PC-3 (cell line): Measurements from ENCODE around the gene GRIN2A. TPM values are rescaled to one million over a fixed set of nuclear protein-coding genes. Genes with fewer than 3 reads are reported as not detected.

Source experiments
- ATAC-seq: fragments of 200-7000 bp; cut with Tn5 transposase; 2 replicates; pipeline ENCODE4 v1.9.1; 2020; ENCODE audit warnings: mild to moderate bottlenecking, moderate library complexity
- BruUV-seq: library from RNA; stranded (reverse); fragments of 400-500 nt; replicated peaks from 2 replicates; lab custom pipeline; 2021; lab: Mats Ljungman, UMichigan
- CTCF ChIA-PET: fragments of 300-600 bp; sonication (Branson Sonifier 250); formaldehyde crosslinking; loops from one replicate; lab custom pipeline; 2022; ENCODE audit warnings: antibody characterized with exemption; lab: Charles Lee
- POLR2A ChIA-PET: fragments of 300-600 bp; sonication (Branson Sonifier 250); formaldehyde crosslinking; loops from one replicate; lab custom pipeline; 2022; ENCODE audit warnings: antibody characterized with exemption; ENCODE audit not compliant: unreplicated experiment; lab: Charles Lee
- DNase-seq: peaks from one replicate; pipeline ENCODE4 v3.0.0-alpha.2; 2015
- H2AFZ ChIP-seq: fragments of 300-600 bp; sonication (generic); 2 replicates; pipeline ENCODE4 v1.6.0; 2016; ENCODE audit warnings: antibody characterized with exemption, low read length
- H3F3A ChIP-seq: fragments of 300-600 bp; sonication (generic); one replicate; pipeline ENCODE4 v1.6.0; 2017; ENCODE audit warnings: antibody characterized with exemption, low read length, control low read depth, mild to moderate bottlenecking; ENCODE audit not compliant: unreplicated experiment
- H3K27ac ChIP-seq: fragments of 300-600 bp; sonication (generic); 2 replicates; pipeline ENCODE4 v1.5.1; 2016; ENCODE audit warnings: mild to moderate bottlenecking, low read length
- H3K27me3 ChIP-seq: fragments of 300-600 bp; sonication (generic); 2 replicates; pipeline ENCODE4 v1.6.1; 2016; ENCODE audit warnings: low read length, mixed read lengths
- H3K36me3 ChIP-seq: fragments of 300-600 bp; sonication (generic); 2 replicates; pipeline ENCODE4 v1.6.1; 2016; ENCODE audit warnings: low read depth, mixed run types, low read length, mixed read lengths
- H3K4me1 ChIP-seq: fragments of 300-600 bp; sonication (generic); 2 replicates; pipeline ENCODE4 v1.5.1; 2016; ENCODE audit warnings: low read length; ENCODE audit not compliant: insufficient read depth
- H3K4me2 ChIP-seq: fragments of 300-600 bp; sonication (generic); 2 replicates; pipeline ENCODE4 v1.6.0; 2016; ENCODE audit warnings: low read length
- H3K4me3 ChIP-seq: fragments of 300-600 bp; sonication (generic); 2 replicates; pipeline ENCODE4 v1.5.1; 2016; ENCODE audit warnings: mild to moderate bottlenecking, low read length, mixed read lengths
- H3K79me2 ChIP-seq: fragments of 300-600 bp; sonication (generic); 2 replicates; pipeline ENCODE4 v1.6.1; 2017; ENCODE audit warnings: low read length, mixed read lengths
- H3K9ac ChIP-seq: fragments of 300-600 bp; sonication (generic); 2 replicates; pipeline ENCODE4 v1.6.0; 2016; ENCODE audit warnings: mild to moderate bottlenecking, low read length
- H3K9me2 ChIP-seq: fragments of 300-600 bp; sonication (generic); replicated peaks from 2 replicates; pipeline ENCODE4 v1.6.1; 2016; ENCODE audit warnings: mixed run types, low read length, mixed read lengths
- H3K9me3 ChIP-seq: fragments of 300-600 bp; sonication (generic); 2 replicates; pipeline ENCODE4 v1.6.1; 2016; ENCODE audit warnings: low read length, mixed read lengths
- H4K20me1 ChIP-seq: fragments of 300-600 bp; sonication (generic); 2 replicates; pipeline ENCODE4 v1.6.1; 2016; ENCODE audit warnings: low read length, mixed read lengths
- CTCF ChIP-seq: fragments of 300-600 bp; sonication (generic); conservative IDR thresholded peaks from 2 replicates; pipeline ENCODE4 v1.5.1; 2017; ENCODE audit warnings: antibody characterized with exemption, low read depth, mild to moderate bottlenecking, low read length
- EZH2 ChIP-seq: fragments of 300-600 bp; sonication (generic); IDR thresholded peaks from one replicate; pipeline ENCODE4 v1.6.1; 2017; ENCODE audit warnings: antibody characterized with exemption, mild to moderate bottlenecking, low read length; ENCODE audit not compliant: unreplicated experiment
- EZH2phosphoT487 ChIP-seq: fragments of 300-600 bp; sonication (generic); IDR thresholded peaks from 2 replicates; pipeline ENCODE4 v1.6.1; 2018; ENCODE audit warnings: mild to moderate bottlenecking, antibody characterized with exemption, low read length, borderline replicate concordance
- intact Hi-C: fragments of 100-400 bp; cut with micrococcal nuclease; formaldehyde crosslinking; loops from 2 replicates; pipeline ENCODE4 v1.9.0; 2023
- total RNA-seq: library from RNA; depleted of rRNA; stranded (reverse); fragments of >200 nt; gene quantifications from 2 replicates; pipeline ENCODE4 v1.2.3, GENCODE V29; 2014

The GRIN2A gene
- total RNA-seq, 1 experiment from 2014 or later = 0.04 TPM

- ChIA-PET POLR2A (no interaction called here), CTCF (no interaction called here)
- no peak overlapping the region for H2AFZ ChIP-seq
- H3F3A ChIP-seq = no peaks in the 10 kb centered on the region
- H3K4me2 ChIP-seq = no peak overlapping the region
- no peaks in the 10 kb centered on the region for H3K4me1 ChIP-seq
- no peak overlapping the region for H3K9ac ChIP-seq
- no peak for ATAC-seq
- no peak for DNase-seq
- H4K20me1 ChIP-seq = no peaks in the 10 kb centered on the region
- H3K27me3 ChIP-seq = no peaks in the 10 kb centered on the region
- no peaks in the 10 kb centered on the region for H3K36me3 ChIP-seq
- no peak for TF ChIP-seq EZH2
- no peak for TF ChIP-seq EZH2phosphoT487
- no peak for TF ChIP-seq CTCF
- intact Hi-C loops = no loop called here
- H3K9me3 ChIP-seq = no peaks in the 10 kb centered on the region
- no peak overlapping the region for H3K27ac ChIP-seq
- H3K9me2 ChIP-seq = no peaks in the 10 kb centered on the region
- H3K4me3 ChIP-seq = no peak overlapping the region
- no TSS peak for BruUV-seq
- H3K79me2 ChIP-seq = no peaks in the 10 kb centered on the region
These were observed 236.1 kb downstream of the GRIN2A start for GRCh38 chr16:9946022-9946720.

GRCh38 chr16:9943121-9943520 is 239.1 kb downstream of the GRIN2A start:
- Histone ChIP-seq H3F3A (no peaks in the 10 kb centered on the region), H3K4me2 (no peak overlapping the region), H3K4me3 (no peak overlapping the region), H4K20me1 (no peaks in the 10 kb centered on the region), H3K9me3 (no peaks in the 10 kb centered on the region), H3K4me1 (no peaks in the 10 kb centered on the region), H2AFZ (no peak overlapping the region), H3K9ac (no peak overlapping the region), H3K27ac (no peak overlapping the region), H3K9me2 (no peaks in the 10 kb centered on the region), H3K27me3 (peaks cover 10% of the 10 kb centered on the region), H3K79me2 (no peaks in the 10 kb centered on the region), H3K36me3 (no peaks in the 10 kb centered on the region)
- POLR2A ChIA-PET = no interaction called here
- intact Hi-C loops = no loop called here
- TF ChIP-seq EZH2 (no peak), CTCF (no peak), EZH2phosphoT487 (no peak)
- BruUV-seq = no TSS peak
- DNase-seq = no peak
- no peak for ATAC-seq
- CTCF ChIA-PET = no interaction called here

GRCh38 chr16:9941245-9941644 is 241.0 kb downstream of the GRIN2A start:
- DNase-seq (no peak), ATAC-seq (no peak)
- Histone ChIP-seq H3K9ac (no peak overlapping the region), H4K20me1 (no peaks in the 10 kb centered on the region), H3K79me2 (no peaks in the 10 kb centered on the region), H2AFZ (no peak overlapping the region), H3F3A (no peaks in the 10 kb centered on the region), H3K4me1 (no peaks in the 10 kb centered on the region), H3K9me3 (no peaks in the 10 kb centered on the region), H3K27me3 (peaks cover 18% of the 10 kb centered on the region), H3K9me2 (no peaks in the 10 kb centered on the region), H3K27ac (no peak overlapping the region), H3K4me3 (no peak overlapping the region), H3K4me2 (no peak overlapping the region), H3K36me3 (no peaks in the 10 kb centered on the region)
- ChIA-PET POLR2A (no interaction called here), CTCF (no interaction called here)
- no peak for TF ChIP-seq CTCF
- BruUV-seq = no TSS peak
- intact Hi-C loops = no loop called here
